GM21737 (cell line): ENCODE measurements around the gene PEG3.
"Not testable (repeated sequence)": the region's sequence is repeated elsewhere in the genome, so short reads cannot be mapped to it uniquely, and the experiment has no call there.

Source experiments
- ATAC-seq: cut with Tn5 transposase; IDR thresholded peaks from one replicate; pipeline ENCODE4 v1.9.1; 2021; ENCODE audit warnings: mild to moderate bottlenecking, moderate library complexity; ENCODE audit not compliant: unreplicated experiment

The PEG3 gene

DNA sequence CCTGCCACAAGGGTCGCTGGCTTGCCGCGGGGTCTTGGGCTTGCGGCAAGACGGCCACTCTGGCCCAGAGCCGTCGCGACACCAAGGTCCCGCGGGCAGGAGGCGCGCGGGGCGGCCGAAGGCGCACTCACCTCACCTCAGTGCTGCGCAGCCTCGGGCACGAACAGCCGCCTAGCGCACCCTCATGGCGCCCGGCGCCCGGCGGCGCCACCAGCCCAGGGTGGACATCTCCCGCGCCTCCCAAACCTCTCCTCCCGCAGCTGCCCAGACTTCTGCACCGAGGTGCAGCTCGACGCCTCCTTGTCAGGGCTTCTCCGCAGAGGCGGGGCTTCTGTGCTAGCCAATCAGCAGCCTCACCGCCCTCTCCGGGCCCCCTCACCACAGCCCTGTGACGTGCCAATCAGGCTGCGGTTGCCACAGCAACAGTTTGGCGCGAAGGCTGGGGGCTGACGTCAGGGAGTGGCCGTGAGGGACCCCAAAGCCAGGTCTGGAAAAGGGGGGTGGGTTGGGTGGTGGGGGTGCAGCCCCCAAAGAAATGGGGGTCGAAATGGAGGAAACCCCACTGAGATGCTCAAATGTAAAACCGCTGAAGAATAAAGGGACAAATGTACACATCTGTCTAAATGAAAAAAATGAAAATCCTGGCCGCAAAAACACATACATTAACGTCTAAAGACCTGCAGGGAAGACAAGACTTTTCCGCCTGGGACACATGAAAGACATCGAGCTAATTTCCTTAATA, at the start of gene PEG3, which contains the start of gene ZIM2:
TSS of gene PEG3 (minus strand) at position 276 of the 742 bp plus-strand sequence. CDS start 16,071 bp downstream, outside the sequence.
TSS of gene ZIM2 (minus strand) at position 276 of the 742 bp plus-strand sequence. CDS start 16,449 bp downstream, outside the sequence.
- no peak for ATAC-seq

GRCh38 chr19:56885173-56885985, 44.9 kb upstream of the PEG3 start:
- ATAC-seq = no peak

DNA sequence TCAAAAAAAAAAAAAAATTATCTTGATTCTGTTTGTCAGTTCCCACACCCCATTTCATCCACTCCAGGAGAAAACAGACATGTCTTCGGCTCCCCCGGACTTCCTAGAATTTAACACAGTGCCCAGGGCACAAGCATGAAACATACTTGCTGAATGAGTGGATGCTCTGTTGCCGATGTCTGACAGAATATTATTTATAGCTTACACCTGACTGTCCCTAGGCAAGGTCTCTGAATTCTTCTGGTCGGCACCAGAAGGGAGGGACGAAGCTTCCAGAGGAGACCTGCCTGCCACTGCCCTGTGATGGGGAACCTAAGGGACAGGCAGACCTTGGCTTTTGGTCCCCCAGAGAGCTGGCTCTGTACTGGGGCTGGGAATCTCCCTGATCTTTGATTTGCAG, 43.9 kb upstream of the PEG3 start:
- ATAC-seq = no peak

DNA sequence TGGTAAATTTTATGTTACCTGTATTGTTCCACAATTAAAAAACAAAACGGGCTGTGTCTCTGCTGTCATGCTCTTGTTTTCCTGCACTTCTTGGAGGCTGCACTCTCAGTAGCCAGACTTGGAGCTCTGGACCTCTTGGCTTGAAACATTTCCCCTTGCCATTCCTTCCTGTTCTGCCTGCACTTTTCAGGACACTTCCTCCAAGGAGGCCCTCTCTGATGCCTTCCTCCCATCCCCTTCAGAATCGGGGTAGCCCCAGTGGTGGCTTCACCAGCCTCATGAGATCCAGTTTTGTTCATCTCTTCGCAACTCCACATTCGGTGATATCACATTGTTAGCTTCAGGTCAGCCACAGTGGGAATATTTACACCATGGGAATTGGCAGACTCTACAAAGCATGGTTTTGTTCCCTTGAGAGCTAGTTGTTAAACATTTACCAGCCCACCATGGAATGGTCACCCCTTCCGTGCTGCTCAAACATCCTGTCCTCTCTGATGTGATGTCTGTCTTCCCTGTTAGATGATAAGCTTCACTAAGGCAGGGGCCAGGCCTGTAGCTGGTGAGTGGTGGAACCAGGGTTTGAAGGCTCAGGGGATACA, 40.2 kb upstream of the PEG3 start:
- ATAC-seq = no peak

DNA sequence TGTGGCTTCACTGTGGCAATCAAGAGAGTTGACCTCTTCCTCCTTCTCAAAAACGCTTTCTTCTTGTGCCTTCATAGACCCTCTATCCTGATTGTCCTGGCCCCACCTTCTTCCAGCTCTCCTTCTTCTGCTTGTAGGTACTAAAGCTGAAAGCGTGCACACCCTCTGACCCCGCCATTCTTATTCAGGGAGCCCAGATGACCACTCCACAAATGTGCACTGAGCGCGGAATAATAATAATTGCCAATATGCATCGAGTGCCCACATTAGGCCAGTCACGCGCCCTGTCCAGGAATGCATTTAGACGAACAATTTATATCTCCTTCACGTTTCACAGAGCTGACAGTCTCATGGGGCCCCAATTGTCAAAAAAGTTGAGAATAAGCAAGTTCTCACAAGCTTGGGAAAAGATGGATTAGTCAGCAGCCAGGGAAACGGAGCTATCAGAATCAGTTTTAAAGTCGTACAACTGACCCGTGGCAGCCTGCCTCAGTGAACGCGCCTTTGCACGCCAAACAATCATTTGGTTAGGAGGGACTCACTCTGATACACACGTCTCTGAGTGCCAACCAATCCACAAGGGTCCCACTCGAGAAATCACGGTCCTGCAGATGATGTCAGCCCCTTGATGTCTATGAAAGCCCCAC, 36.7 kb upstream of the PEG3 start:
- no peak for ATAC-seq

- no peak for ATAC-seq
Measured at GRCh38 chr19:56875717-56876116, 35.2 kb upstream of the PEG3 start.

DNA sequence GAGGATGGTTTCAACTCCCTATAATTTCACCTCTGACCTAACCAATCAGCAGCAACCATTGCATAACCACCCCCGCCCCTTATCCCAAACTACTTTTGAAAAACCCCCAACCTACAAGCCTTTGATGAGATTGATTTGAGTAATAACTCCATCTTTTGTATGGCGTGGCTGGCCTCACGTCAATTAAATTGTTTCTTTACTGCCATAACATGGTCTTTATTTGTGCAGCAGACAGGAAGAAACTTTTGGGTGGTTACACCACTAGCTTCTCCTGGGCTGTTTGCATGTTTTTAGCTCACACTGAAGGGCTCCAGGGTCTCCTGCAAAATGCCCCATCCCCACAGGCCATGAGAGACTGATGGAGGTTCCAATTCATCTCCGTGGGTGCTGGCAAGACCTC, 34.0 kb upstream of the PEG3 start:
- ATAC-seq = no peak

DNA sequence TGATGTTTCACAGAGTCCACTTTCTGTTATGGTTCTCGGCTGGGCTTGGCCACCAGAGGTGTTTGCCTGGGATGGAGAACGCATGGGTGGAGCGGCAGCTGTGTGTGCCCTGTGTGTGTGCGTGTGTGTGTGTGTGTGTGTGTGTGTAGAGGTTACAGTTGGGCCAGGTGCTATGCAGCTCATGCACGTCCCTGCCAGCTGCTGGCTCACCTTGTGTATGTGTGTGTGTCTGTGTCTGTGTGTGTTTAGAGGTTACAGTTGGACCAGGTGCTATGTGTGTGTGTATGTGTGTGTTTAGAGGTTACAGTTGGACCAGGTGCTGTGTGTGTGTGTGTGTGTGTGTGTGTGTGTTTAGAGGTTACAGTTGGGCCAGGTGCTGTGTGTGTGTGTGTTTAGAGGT, 33.0 kb upstream of the PEG3 start:
- ATAC-seq = no peak

GRCh38 chr19:56869886-56870285, 29.4 kb upstream of the PEG3 start:
- no peak for ATAC-seq

DNA sequence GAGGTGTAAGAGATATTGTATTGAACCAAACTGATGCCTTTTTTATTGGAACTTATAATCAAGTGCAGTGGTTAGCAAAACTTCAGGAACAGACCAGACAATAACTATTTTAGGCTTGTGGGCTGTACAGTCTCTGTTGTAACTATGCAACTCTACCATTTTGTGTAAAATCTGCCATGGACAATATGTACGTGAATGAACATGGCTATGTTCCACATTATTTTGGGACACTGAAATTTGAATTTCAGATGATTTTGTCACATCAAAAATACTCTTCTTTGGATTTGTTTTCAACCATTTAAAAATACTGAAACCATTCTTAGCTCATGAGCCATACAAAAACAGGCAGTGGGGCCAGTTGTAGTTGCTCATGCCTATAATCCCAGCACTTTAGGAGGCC, 27.9 kb upstream of the PEG3 start:
- no peak for ATAC-seq

- ATAC-seq = no peak
Measured at GRCh38 chr19:56866538-56866937, 26.0 kb upstream of the PEG3 start.

DNA sequence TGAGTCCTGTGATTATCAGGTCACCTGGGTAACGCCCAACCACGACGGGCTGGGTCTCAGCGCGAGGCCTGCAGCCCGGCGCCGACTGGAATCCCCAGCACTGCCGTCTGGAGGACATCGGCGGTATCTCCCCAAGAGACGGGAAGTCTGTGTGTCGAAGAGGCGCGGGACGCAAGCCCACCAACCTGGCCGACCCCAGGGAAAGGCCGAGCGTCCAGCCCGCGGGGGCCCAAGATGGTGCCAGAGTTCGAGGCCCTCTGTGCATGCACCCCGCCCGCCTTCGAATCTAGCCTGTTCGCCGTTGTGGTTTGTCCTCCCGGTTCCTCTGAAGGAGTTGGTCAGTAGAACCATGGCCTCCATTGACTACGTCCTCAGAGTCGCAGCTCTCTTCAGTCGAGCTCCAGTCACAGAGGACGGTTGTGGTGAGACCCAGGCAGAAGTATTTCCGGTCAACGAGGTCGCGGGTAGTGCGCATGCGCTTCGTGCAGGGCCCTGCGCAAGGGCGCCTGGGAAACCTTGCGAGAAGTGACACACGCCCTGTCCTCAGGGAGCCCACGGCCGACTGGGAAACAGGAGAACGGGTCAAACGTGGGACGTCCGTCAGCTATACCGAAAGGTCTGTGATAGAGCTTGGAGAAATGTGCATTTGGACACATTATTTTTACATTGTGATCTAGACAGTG, 24.1 kb upstream of the PEG3 start:
- ATAC-seq = no peak

- ATAC-seq = no peak
Measured at GRCh38 chr19:56862741-56863140, 22.2 kb upstream of the PEG3 start.

- ATAC-seq = not testable (repeated sequence)
Measured at GRCh38 chr19:56860409-56860808, 19.9 kb upstream of the PEG3 start.

- no peak for ATAC-seq
Measured at GRCh38 chr19:56858026-56858425, 17.5 kb upstream of the PEG3 start.

- ATAC-seq = no peak
Measured at GRCh38 chr19:56856822-56857221, 16.3 kb upstream of the PEG3 start.

GRCh38 chr19:56852361-56852760, 11.8 kb upstream of the PEG3 start:
- not testable (repeated sequence) for ATAC-seq

DNA sequence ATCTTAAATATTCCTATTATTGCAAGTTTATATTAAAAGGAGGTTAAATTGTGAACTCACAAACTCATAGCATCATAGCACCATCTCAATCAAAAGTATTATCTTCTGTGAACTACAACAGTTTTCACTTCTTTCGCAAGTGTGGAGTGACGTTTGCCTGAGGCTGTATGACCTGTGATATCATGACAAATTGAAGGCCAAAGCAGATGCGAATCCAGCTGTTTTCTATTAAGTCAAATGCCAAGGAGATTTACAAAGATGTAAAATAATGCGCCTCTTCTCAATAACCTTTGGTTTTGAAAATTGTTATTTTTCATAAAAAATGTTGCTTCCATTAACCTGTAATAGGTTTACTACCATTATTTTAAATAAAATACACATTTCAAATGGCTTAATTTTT, 7.6 kb upstream of the PEG3 start:
- no peak for ATAC-seq

DNA sequence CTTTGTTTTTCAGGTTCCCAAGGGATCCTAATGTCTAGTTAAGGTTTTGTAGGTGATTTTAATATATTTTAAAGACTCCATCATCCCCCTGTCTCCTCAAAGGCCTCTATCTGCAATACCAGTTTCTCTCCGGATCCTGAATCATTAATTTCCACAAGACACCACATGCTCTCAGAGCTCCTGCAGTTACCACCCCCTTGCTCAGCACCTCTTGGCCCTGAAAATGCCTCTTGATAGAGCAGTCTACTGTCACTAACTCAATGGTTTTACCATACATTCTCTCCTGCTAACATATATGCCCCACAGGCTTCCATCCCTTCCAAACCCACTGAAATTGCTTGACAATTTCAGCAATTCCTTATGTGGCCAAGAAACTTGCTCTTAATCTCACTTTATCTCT, 1.9 kb upstream of the PEG3 start:
- no peak for ATAC-seq

DNA sequence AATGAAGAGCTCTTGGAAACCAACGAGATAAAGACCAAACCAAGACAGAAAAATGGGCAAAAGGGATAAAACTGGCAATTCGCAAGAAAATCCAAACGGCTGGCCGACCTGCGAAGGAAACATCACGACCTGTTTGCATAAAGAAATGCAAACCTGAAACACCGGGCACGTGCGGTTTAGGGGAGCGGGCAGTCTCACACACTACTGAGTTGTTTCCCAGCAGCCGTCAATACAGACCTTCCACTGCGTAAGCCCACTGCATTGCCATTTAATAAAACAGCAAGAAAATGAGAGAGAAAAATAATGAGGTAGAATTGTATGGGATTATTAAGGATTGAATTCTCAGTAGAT, 642 bp upstream of the PEG3 start:
- no peak for ATAC-seq
